Fibroblast of skin of scalp (primary cell): ENCODE data around the gene ATP1B1.
"Not testable (repeated sequence)": the region's sequence is repeated elsewhere in the genome, so short reads cannot be mapped to it uniquely, and the experiment has no call there.

Experiments used
- DNase-seq: peaks from one replicate; pipeline ENCODE4 v3.0.0-alpha.2; 2013

The ATP1B1 gene

DNA sequence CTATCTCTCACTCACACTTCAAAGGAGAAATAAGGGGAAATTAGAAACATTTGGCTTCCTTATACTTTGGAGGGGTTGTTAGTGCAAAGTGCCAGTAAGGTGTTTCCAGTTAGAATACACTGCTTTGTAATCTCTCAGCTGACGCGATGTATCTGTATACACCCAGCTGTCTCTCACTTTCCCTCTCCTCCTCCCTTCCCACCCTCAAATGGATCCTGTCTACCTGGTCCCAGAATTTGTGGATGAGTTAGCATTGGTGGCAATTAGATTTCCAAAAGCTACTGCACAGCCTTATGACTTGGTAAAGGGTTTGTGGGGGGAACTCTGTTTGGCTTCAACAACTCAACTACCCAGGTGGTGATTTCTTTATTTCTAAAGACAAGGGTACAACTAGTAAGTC is 10.5 kb downstream of the ATP1B1 start:
- no peak for DNase-seq

DNA sequence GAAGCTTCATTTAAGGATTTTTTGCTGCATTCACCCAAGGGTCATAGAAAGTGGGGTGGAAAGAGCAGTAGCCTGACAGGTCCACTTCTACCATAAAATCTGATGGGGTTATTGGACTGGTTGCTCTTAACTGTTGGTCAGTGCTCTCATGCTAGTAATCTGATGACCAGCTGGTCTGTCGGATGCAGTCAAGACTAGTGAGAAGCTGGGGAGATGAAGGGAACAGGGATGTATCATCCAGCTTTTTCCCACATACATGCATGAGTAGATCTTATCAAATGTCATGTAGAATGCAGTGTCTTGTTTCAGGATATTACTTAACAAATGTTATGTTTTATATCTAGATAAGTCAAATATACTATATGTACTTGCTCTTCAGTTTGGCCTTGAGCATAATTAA is 11.1 kb downstream of the ATP1B1 start:
- no peak for DNase-seq

DNA sequence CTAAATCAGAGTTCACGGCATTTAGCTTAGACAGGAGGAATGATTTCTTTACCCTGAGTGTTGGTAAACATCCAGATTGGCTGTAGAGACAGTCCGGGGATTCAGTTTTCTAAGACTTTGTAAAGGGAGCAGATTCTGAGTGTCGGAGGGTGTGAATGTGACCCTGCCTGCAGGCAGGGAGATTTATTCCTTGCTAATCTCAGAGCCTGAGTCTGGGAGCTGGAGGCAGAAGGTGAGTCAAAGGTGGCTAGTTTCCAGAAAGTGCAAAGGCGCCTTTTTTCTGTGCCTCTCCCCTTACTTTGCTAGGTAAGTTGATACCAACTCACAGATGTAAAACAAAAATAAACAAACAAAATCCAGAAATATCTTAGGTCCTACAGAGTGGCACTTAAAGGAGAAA is 11.7 kb downstream of the ATP1B1 start:
- no peak for DNase-seq

DNA sequence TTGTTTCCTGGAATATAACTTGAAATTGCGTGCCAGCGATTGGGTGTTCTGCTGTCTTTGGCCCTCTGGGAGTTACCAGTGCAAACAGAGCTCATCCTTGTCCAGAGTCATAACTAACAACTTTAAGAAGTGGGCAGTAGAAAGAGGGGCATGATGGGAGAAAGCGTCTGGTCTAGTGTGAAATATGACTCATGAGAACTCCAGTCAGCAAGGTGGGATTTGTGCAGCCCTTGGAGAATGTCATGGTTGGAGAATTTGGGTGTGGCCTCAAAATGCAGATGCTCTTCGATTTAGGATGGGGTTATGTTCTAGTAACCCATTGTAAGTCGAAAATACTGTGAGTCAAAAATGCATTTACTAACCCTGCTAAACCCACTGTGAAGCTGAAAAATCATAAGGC is 12.9 kb downstream of the ATP1B1 start:
- peak; percentile 57 for DNase-seq

DNA sequence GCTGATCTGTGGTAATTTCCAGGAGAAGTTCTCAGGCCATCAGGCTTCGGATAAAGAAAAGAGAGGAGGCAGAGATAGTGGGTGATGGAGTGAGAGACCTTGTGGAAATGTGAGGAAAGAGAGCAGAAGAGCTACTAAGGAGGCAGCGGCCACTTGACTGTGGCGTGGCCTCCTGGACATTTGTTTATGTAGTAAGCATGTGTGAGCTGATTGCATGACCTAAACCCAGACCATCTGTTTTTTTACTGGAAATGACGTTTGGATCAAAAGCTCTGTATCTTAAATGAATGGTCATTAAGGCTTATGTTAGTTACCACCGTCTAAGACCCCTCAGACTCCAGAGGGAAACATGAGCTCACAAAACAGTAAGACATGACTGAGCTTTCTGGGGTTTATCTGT is 13.6 kb downstream of the ATP1B1 start:
- DNase-seq = no peak

DNA sequence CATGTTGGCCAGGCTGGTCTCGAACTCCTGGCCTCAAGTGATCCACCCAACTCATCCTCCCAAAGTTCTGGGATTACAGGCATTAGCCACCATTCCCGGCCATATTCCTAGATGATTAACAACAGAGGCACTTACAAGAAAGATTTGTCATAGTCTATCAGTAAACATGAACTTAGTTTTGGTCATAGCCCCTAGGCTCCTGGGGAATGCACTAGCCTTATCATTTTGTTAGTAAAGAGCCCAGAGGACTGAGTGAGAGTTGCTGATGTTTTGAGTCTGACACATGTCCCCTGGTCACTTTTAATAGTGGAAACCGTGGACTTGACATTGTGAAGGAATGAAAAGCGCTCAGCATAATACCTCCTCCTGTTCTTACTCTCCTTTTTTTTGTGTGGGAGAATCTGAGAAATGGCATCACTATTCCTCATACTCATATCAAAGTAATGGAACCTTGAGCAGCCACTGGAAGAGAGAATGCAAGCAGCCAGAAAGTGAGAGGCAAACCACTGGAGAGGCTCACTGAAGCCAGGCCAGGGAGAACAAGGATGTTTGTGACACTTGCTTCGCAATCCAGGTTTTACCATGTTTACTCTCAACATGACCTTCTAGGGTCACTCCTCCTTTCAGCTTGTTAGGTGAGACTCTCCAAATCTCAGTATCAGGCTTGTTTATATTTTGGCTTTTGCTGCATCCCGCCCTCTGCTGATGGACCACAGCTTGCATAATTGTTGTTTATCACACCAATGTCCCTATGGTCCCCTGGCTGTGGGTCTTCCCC is 14.8 kb downstream of the ATP1B1 start:
- DNase-seq = no peak

DNA sequence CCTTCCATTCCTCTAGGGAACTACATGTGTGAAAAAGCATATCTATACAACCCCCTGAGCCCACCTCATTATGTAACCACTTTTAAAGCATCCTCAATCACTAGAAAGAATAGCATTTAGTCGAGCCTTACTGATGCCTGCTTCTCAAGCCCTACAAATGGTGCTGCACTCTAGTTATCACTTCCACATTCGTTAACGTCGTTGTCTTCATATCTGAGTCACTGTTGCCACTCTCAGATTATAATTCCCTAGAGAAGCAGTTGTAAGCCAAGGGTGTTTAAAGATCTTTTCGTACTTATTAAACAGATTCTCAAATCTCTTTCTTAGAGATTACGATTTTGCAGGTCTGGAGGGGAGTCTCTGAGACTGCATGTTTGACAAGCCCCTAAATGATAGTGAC is 16.5 kb downstream of the ATP1B1 start:
- DNase-seq = no peak

DNA sequence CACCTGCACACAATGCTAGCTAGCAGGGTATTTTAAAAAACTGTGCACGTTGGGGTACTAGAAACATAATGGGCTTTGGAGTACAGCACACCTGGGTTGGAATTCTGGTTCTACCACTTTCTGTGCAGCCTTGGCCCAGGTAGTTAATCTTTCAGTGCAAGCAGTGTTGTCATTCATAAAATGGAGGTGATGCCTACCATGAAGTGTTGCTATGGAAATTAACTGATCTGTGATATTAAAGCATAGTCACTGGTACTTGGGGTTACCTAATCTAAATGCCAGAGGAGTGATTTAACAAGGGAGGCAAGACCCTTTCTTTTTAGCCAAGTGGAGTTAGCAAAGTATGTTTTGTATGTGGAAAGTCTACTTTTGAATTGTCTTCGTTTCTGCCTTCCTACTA is 18.0 kb downstream of the ATP1B1 start:
- no peak for DNase-seq

DNA sequence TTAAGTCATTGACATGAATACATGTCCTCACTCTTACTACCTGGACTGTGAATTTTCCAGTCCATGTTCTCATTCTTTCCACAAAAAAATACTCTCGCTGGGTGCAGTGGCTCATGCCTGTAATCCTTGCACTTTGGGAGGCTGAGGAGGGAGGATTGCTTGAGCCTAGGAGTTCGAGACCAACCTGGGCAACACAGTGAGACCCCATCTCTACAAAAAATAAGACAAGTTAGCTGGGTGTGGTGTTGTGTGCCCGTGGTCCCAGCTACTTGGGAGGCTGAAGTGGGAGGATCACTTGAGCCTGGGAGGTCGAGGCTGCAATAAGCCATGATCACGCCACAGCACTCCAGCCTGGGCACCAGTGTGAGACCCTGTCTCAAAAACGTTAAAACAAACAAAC is 19.1 kb downstream of the ATP1B1 start:
- DNase-seq = not testable (repeated sequence)

DNA sequence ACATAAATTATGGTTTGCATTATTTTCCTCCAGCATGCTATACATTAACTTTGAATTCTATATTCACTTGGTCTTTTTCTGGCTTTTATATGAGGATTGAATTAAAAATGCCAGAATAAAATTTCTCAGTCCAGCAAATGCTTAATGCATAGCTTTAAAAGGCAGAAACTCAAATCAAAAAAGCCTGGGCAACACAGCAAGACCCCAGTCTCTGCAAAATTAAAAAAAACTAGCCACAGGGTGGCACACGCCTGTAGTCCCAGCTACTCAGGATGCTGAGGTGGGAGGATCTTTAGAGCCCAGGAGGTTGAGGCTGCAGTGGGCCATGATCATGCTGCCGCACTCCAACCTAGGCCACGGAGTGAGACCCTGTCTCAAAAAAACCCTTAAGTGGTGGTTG is 19.8 kb downstream of the ATP1B1 start:
- no peak for DNase-seq

DNA sequence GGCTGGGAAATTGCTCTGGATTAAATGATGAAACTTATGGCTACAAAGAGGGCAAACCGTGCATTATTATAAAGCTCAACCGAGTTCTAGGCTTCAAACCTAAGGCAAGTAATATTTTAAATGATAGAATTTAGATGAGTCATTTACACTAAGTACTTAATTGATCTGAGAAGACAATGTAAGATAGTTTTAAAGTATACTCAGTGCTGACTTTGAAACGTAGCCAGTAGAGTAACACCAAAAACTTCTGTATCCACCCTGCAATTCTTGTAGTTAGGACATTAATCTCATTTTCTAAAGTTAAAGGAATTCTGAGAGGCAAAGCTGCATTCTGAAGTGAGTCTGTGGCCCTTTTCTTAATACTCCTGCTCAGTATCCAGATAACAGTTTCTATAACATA is 20.8 kb downstream of the ATP1B1 start:
- DNase-seq = no peak

DNA sequence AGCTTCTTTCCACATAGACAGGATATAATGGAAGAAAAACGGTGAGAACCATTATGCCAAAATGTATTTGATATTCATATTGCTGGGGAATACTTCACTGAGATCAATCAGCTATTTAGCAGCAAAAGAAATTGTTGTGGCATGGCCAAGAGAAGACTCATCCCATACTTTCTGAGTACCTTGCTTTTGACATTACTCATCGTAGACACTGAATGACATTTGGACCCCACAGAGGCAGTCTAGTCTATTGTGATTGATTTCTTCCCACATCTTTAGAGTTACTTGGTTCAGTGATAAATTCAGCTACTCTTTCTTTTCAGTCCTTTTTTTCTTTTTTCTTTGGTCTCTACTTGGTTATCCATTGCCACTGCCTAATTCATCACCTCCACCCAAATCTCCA is 22.1 kb downstream of the ATP1B1 start:
- DNase-seq = no peak

DNA sequence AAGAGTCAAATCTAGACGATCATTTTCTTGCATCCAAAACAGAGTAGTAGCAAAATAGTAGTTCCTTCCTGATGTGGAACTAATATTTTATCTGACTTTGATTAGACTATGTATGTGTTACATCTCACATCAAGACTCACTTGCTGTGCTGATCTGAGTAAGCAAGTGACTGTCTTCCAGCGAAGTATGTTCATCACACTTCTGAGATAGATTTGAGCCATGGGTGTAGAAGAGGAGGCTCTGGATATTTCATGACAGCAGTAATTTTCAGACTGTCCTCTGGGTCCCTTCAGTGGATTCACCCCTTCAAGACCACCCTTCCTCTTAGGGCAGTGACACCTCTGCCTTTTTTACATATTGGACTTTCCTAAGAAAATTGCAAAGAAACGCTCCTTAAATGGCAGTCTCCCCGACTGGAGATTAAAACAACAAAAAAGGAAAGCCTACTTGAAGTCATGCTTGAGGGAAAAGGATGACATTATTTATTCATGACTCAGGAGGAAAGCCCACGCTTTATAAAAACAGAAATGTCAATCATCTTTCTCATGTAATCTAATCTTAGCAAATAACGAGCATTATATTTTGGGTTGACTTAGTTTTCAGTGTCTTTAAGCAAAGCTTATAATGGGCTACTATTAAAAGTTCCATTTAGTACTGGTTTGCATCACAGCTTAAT is 22.8 kb downstream of the ATP1B1 start:
- no peak for DNase-seq

DNA sequence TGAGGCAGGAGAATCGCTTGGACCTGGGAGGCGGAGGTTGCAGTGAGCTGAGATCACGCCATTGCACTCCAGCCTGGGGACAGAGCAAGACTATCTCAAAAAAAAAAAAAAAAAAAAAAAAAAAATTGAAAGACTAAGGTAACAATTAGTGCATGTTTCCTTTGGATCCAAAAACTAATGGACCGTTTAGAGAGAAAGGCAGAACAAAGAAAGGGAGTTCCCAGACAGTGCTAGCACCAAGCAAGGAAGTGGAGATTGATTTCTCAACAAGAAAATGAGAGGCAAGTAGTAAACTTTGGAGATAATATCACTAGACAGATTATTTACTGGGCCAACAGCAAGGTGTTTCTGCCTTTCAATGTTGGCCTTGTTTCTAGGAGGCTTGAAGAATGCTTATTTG is 24.2 kb downstream of the ATP1B1 start:
- no peak for DNase-seq

DNA sequence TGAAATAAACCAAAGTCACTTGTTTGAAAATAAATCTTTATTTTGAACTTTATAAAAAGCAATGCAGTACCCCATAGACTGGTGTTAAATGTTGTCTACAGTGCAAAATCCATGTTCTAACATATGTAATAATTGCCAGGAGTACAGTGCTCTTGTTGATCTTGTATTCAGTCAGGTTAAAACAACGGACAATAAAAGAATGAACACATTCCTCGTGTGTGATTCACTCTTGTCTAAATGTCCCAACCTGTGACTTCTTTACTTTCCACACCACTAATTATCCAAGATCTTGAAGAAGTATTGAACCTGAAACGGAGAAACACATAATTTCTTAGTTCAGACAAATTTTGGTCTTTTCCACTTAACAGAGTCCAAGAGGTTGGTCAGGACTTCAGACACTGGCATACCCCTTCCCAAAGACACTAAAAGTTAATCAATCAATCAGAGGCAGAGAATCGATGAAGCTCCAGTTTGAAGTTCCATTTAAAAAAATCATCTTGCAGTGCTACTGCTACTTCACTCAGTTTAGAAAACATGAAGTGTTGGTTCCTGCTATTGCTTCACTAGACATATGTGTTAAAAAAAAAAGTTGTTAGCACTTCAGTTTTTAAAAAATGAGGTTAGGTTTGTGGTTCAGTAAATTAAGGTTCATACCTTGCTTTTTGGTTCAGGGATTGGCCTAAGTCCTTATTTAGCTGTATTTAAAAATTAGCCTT is 26.2 kb downstream of the ATP1B1 start:
- no peak for DNase-seq

DNA sequence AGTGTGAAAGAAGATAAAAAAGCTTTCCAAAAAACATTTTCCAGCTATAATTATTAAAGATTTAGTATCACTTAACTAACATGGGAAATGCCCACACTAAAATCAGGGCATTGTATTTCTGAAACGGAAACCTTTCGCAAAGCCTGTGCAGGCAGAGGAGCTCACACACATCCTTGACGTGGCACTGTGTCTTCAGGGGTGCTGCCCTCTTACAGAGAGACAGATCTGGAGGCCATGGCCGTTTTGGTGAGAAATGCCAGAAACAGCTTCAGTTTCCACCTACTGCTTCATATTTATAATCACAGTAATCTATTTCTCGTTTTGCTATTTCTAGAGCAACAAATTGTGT is 26.7 kb downstream of the ATP1B1 start:
- no peak for DNase-seq

DNA sequence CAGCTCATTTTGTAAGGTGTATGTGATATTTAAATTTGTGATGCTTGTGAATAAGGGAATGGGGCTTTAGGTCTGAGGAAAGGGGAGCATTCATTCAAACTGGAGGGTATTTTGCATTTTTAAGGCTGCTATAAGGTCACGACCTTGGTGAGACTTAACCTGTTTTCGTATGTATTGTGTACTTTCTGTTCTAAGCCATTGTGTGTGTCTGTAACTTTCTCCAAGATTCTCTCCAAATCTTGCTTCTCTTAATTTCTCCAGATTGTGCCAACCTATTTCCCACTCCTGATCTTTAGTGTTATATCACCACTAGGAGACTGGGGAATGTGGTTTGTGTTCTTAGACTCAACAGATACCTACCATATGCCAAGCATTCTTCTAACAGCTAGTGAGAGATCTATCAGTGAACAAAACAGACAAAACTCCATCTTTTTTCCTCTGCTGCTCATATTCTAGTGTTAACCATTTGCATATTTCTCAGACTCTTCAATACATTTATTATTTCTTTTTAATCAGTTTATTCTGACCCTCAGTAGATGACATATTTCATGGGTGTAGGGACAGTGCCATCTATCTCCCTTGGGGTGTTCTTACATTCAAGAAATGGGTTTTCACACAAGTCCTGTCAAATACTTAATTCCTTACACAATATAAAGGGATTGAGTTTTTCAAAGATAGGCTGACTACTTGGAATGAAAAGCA is 27.5 kb downstream of the ATP1B1 start:
- DNase-seq = peak; percentile 30

DNA sequence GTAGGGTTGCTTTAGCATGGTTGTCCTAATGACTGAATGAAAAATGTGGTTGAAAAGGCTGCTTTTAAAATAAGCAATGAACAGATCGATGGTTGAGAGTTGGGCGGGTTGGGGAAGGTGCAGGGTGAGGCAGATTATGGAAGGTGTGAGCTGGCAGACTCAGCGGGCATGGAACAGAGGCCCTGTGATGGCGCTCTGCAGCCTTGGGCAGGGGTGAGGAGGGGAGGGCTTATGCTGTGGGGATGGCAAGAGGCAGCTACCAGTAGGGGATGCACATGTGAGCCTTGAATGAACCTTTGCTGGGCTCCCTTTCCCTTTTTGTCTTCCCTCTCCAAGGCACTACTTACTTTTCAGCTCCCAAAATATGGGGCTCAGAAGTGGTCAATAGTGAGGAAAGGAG is 30.9 kb downstream of the ATP1B1 start:
- DNase-seq = no peak

DNA sequence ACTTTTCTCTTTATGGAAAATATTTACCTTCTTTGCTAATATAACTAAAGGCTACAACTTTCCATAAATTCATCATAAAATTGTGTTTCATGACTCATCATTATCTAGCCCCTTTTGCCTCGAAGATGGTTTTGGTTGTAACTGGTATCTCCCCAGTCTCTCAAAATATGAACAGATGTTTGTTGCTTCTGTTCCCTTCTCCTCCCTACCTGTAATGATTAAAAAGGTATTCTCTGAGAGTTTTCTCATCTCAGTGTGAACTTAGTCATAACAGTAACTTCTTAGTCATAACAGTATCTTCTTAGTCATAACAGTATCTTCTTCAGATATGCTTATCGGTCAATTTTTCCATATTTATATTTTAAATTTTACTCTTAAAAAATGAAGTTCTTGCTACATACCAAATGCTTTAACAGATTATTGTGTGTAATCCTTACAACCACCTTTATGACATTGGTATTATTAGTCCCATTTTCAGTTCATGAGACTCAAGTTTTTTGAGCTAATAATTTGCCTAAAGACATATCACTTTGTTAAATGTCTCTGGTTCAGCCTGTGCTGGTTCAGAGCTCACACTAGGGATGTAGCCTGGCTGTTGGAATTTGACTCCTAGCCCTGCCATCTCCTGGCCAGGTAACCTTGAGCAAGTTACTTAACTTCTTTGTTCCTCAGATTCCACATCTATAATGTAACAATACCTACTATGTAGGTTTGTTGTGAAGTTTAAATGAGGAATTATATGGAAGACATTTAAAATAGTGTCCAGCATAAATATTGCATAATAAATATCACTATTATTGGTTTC is 32.6 kb downstream of the ATP1B1 start:
- no peak for DNase-seq

DNA sequence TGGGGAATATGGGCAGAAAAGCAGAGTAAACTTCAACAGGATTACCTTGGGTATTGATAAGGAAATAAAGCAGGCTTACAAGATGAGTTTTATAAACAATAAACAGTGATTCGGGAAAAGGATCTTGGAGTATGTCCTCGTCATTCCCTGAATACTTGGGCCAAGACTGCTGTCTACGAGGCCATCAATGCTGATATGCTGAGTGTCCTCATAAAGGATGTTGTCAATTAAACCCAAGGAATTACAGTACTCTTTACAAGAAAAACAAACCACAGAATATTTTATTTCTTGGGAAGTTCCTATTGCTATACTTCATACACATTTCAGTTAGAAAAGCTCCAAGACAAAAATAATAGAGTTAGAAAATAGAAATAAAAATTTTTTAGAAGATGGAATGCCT is 34.9 kb downstream of the ATP1B1 start:
- DNase-seq = peak; percentile 70

DNA sequence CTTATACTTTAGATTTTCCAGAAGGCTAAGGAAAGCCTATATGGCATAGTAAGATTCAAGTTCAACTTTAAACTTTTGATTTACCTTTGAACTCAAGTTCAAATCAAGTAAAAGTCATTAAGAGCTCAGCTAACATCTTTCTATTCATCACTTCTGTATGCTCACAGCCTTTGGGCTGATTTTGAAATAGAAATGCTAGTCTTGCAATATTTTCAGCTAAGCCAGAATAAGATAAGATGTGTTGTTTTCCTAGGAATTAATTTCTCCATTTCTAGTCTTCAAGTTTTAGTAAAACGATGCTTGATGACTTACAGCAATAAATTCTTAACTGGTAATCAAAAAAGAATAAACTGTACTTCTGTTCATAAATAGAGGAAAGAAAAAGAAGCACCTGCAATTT is 35.6 kb downstream of the ATP1B1 start:
- DNase-seq = no peak

DNA sequence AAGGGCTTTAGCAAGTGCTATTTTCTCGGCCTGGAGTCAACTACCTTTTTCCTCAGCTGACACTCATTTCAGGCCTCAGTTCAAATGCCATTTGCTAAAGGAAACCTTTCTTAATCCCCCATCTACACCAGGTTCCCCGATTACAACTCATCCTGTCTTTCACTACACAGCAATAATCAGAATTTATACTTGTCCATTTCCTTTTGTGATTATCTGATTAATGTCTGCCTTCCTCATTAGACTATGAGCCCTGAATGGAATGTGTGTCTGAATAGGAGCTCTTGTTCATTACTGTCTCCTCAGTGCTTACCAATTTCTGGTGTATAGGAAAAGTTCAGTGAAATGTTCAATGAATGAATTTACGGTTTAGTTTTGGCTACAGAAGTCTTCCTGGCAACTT is 36.9 kb downstream of the ATP1B1 start:
- no peak for DNase-seq

DNA sequence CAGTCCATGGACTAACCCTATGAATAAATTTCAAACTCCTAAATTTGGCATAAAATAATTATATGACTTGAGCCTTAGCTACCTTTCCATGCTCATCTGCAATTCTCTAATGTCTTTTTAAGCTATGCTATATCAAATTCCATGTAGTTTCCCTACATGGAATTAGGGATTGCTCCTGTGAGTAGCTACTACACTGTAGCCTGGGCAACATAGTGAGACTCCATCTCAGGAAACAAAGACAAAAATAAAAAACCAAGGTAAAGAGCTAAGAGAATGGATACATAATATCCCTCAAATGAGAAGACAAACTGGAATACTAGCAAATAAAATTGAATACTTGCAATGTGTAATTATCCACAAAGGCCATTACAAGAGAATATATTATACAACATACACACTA is 37.5 kb downstream of the ATP1B1 start:
- no peak for DNase-seq
